SK-N-SH (cell line): ENCODE results near the gene VGLL4.

Experiments
- CTCF ChIP-seq: fragments of 200-600 bp; sonication (generic); IDR thresholded peaks from 2 replicates; pipeline ENCODE4 v1.6.1; 2017; ENCODE audit warnings: antibody characterized with exemption, mild to moderate bottlenecking, moderate library complexity
- ELF1 ChIP-seq: IDR thresholded peaks from 2 replicates; pipeline ENCODE4 v1.4.0; 2012
- FOXJ3 ChIP-seq: sonication (generic); formaldehyde crosslinking; IDR thresholded peaks from 2 replicates; pipeline ENCODE4 v1.5.1; 2020; ENCODE audit warnings: mild to moderate bottlenecking, missing genetic modification reagents
- MEF2A ChIP-seq: IDR thresholded peaks from 2 replicates; pipeline ENCODE4 v1.4.0; 2012; ENCODE audit warnings: low read depth, borderline replicate concordance
- MXI1 ChIP-seq: IDR thresholded peaks from 2 replicates; pipeline ENCODE4 v1.6.1; 2012; ENCODE audit warnings: mild to moderate bottlenecking, low read depth, low read length, improper control_type of control experiment
- RAD21 ChIP-seq: IDR thresholded peaks from 2 replicates; pipeline ENCODE4 v1.6.1; 2012; ENCODE audit warnings: mild to moderate bottlenecking, low read length
- RFX5 ChIP-seq: IDR thresholded peaks from 2 replicates; pipeline ENCODE4 v1.6.1; 2012; ENCODE audit warnings: mild to moderate bottlenecking, improper control_type of control experiment, low read length
- SIN3A ChIP-seq: IDR thresholded peaks from 2 replicates; pipeline ENCODE4 v1.6.1; 2012; ENCODE audit warnings: low read depth, mild to moderate bottlenecking, low read length, moderate library complexity, borderline replicate concordance
- SMC3 ChIP-seq: IDR thresholded peaks from 2 replicates; pipeline ENCODE4 v1.6.1; 2012; ENCODE audit warnings: low read depth, low read length, improper control_type of control experiment
- TCF12 ChIP-seq: IDR thresholded peaks from 2 replicates; pipeline ENCODE4 v1.4.0; 2012
- USF1 ChIP-seq: IDR thresholded peaks from 2 replicates; pipeline ENCODE4 v1.4.0; 2012; ENCODE audit warnings: low read depth, borderline replicate concordance
- USF2 ChIP-seq: fragments of 150-350 bp; IDR thresholded peaks from 2 replicates; pipeline ENCODE4 v1.6.1; 2017; ENCODE audit warnings: antibody characterized with exemption, low read length, low read depth, borderline replicate concordance
- TF ChIP-seq, protein P1 (sequence below): IDR thresholded peaks from 2 replicates; pipeline ENCODE4; 2012

DNA sequence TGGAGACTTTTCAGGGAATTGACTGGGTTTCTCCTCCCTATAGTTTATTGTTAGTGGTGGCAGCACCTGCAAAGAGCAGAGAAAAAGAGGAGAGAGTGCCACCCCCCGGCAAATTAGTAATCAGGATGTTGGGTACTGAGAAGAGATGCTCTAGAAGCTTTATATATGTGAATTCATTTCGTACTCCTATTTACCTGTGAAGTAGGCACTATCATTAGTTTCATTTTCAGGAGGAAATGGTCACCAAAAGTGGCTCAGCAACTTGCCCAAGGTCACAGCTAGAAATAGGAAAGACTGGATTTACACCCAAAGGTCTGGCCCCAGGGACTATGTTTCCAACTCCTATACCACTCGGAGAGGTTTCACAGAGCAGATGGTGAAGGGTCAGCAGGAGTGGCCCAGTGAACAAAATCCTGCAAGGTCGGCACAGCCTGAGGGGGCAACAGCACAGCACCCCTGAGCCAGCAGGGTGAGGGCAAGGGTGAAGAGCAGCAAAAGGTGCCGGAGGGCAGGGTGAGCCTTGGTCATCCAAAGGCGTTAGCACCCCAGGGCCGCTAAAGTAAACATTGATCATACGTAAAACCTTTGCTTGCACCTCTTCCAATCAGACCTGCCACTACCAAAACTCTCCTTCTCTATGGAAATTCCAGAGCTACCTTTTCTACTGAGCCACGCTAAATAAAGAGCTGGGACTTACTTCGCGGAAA lies 23.6 kb downstream of the VGLL4 start:
- TF ChIP-seq RFX5 (no peak), MXI1 (no peak), CTCF (no peak), ELF1 (no peak), USF2 (no peak), RAD21 (no peak), SIN3A (no peak), MEF2A (no peak), FOXJ3 (CRISPR knock-in tag) (no peak), TCF12 (no peak), SMC3 (no peak), USF1 (no peak)
- TF ChIP-seq, protein P1, sequence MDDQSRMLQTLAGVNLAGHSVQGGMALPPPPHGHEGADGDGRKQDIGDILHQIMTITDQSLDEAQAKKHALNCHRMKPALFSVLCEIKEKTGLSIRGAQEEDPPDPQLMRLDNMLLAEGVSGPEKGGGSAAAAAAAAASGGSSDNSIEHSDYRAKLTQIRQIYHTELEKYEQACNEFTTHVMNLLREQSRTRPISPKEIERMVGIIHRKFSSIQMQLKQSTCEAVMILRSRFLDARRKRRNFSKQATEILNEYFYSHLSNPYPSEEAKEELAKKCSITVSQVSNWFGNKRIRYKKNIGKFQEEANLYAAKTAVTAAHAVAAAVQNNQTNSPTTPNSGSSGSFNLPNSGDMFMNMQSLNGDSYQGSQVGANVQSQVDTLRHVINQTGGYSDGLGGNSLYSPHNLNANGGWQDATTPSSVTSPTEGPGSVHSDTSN, result no peak
